Gastroesophageal sphincter (tissue), 3 donors: Measurements from ENCODE around the gene LOXHD1.

Experiments used
- POLR2A ChIP-seq, 2 donors: fragments of 450-650 bp; IDR thresholded peaks; one replicate each; pipeline ENCODE4 v1.6.1; 2017; ENCODE audit warnings: antibody characterized with exemption in 2 of 2, mild to moderate bottlenecking in 2 of 2, moderate library complexity in 1 of 2
- POLR2AphosphoS5 ChIP-seq: sonication (generic); formaldehyde crosslinking; IDR thresholded peaks from one replicate; pipeline ENCODE4 v1.6.1; 2017; ENCODE audit warnings: antibody characterized with exemption
- TF ChIP-seq, protein P1 (sequence below), 4 experiments: fragments of 200-600 bp in 2 of 4; fragments of 450-650 bp in 2 of 4; sonication (generic) in 1 of 4; IDR thresholded peaks; one replicate each; pipeline ENCODE4 v1.5.1; 2017 to 2019; ENCODE audit warnings: antibody characterized with exemption in 4 of 4, mild to moderate bottlenecking in 2 of 4, moderate library complexity in 2 of 4

DNA sequence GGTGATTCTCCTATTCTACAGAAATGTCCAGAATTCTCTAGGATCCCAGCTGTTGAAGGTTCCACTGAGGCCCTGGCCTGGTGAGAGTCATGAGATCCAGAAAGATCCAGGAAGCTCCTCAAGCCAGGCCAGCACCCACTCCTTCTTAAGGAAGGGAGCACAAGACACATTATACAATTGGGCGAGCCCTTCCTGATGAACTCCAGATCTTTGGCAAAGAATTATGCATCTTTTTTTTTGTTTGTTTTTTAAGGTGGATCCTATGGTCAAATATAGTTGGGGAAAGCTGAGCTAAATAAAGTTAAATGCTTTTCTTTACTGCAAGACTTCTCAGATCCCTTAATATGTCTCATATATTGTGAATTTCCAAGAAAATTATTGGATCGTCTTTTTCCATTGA, 37.0 kb upstream of the LOXHD1 start:
- TF ChIP-seq, protein P1, sequence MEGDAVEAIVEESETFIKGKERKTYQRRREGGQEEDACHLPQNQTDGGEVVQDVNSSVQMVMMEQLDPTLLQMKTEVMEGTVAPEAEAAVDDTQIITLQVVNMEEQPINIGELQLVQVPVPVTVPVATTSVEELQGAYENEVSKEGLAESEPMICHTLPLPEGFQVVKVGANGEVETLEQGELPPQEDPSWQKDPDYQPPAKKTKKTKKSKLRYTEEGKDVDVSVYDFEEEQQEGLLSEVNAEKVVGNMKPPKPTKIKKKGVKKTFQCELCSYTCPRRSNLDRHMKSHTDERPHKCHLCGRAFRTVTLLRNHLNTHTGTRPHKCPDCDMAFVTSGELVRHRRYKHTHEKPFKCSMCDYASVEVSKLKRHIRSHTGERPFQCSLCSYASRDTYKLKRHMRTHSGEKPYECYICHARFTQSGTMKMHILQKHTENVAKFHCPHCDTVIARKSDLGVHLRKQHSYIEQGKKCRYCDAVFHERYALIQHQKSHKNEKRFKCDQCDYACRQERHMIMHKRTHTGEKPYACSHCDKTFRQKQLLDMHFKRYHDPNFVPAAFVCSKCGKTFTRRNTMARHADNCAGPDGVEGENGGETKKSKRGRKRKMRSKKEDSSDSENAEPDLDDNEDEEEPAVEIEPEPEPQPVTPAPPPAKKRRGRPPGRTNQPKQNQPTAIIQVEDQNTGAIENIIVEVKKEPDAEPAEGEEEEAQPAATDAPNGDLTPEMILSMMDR (IDR thresholded peaks at IDR 0.05), result no peak
- TF ChIP-seq POLR2AphosphoS5, result no peak
- TF ChIP-seq POLR2A (IDR thresholded peaks at IDR 0.05), result no peak
